ENCODE data around the gene ABCC5.
"Not testable (repeated sequence)": the region's sequence is repeated elsewhere in the genome, so short reads cannot be mapped to it uniquely, and the experiment has no call there.

ABCC5 gene

GRCh38 chr3:184016169-184016570 is 1.5 kb downstream of the ABCC5 start:
- DNase-seq (ENCODE audit: low spot score) = no peak

- no peak for DNase-seq (ENCODE audit: low spot score)
Measured at GRCh38 chr3:184015381-184016019, 2.2 kb downstream of the ABCC5 start.

- no peak for DNase-seq (ENCODE audit: low spot score)
Measured at GRCh38 chr3:184011937-184012889, 5.5 kb downstream of the ABCC5 start.

GRCh38 chr3:184011230-184011876 is 6.3 kb downstream of the ABCC5 start:
- no peak for DNase-seq (ENCODE audit: low spot score)

GRCh38 chr3:184008161-184008560 is 9.5 kb downstream of the ABCC5 start:
- DNase-seq (ENCODE audit: low spot score) = no peak

- not testable (repeated sequence) for DNase-seq (ENCODE audit: low spot score)
Measured at GRCh38 chr3:184007143-184007813, 10.4 kb downstream of the ABCC5 start.

- no peak for DNase-seq (ENCODE audit: low spot score)
Measured at GRCh38 chr3:184005941-184006507, 11.7 kb downstream of the ABCC5 start.

- no peak for DNase-seq (ENCODE audit: low spot score)
Measured at GRCh38 chr3:184004476-184004875, 13.2 kb downstream of the ABCC5 start.

- no peak for DNase-seq (ENCODE audit: low spot score)
Measured at GRCh38 chr3:184003187-184003967, 14.3 kb downstream of the ABCC5 start.

GRCh38 chr3:184002469-184002868 is 15.2 kb downstream of the ABCC5 start:
- no peak for DNase-seq (ENCODE audit: low spot score)

GRCh38 chr3:184001761-184002160 is 15.9 kb downstream of the ABCC5 start:
- DNase-seq (ENCODE audit: low spot score) = no peak

GRCh38 chr3:183991403-183991802 is 26.3 kb downstream of the ABCC5 start:
- no peak for DNase-seq (ENCODE audit: low spot score)

GRCh38 chr3:183988216-183988790 is 29.4 kb downstream of the ABCC5 start:
- DNase-seq (ENCODE audit: low spot score) = peak; percentile 70

GRCh38 chr3:183987000-183987600 is 30.6 kb downstream of the ABCC5 start:
- DNase-seq (ENCODE audit: low spot score) = no peak

- DNase-seq (ENCODE audit: low spot score) = peak; percentile 17
Measured at GRCh38 chr3:183984749-183985729, 32.6 kb downstream of the ABCC5 start.

GRCh38 chr3:183984127-183984740 is 33.5 kb downstream of the ABCC5 start:
- DNase-seq (ENCODE audit: low spot score) = no peak

GRCh38 chr3:183981990-183982644 is 35.6 kb downstream of the ABCC5 start:
- no peak for DNase-seq (ENCODE audit: low spot score)

GRCh38 chr3:183980403-183980802 is 37.3 kb downstream of the ABCC5 start:
- no peak for DNase-seq (ENCODE audit: low spot score)

All from HuH-7 (cell line).